NCI-H748 (cell line): ENCODE data around the gene NAT14.
A peak's percentile ranks its signal among the peaks of the same experiment; 100 is the strongest.

Experiments used
- DNase-seq: peaks from one replicate; lab custom pipeline; 2025; ENCODE audit not compliant: unreplicated experiment; lab: John Stamatoyannopoulos, UW

Gene NAT14

DNA sequence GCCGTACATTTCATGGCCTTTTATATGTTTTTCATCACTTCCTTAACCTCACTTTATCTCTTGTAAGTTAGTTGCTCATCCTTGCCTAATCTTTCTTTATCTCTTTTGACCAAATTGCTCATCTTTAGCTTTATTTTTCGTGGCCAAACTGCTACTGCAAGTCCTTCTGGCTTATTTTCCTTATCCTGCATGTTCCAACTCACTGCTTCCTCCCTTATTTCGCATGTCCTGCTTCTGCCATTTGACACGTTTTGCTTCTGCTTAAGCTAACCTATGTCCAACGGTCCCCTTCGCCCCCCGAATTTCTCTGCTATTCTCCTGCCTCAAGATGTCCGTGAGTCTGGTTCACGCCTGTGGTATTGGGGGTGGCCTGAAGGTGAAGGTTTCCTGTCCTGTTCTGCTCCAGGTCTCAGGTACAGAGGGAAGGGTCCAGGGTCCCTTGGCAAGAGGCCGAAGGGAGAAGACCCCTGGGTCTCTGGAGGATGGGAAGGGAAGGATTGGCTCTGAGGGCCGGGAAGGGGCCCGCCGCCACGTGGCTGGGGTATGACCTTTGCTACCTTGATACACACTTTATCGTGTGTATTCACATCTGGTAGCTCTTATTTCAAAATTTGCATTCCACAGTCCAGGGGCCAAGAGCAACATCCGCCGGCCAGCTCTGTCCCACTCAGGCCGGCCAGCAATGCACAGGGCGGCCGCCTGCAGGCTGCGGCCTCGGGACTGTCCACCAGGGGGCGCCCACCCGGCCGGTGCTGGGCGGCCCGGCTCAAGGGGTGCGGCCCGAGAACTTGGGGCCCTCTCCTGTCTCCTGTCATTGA, 17.5 kb upstream of the NAT14 start:
- peak; percentile 30 for DNase-seq

DNA sequence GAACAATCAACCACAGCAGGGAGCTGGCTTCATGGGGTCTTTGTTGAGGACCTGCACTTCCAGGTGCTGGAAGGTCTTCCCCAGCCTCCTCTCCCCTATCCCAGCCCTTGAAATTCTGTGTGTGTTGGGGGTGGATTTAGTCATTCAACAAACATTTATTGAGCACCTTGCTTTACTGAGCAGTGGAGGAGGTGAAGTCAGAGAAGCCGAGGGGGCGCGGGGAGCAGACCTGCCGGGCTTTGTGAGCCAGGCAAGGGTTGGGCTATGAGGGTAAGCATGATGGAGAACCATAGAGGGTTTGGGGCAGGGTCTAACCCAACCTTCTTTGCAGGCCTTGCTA, 17.0 kb upstream of the NAT14 start:
- no peak for DNase-seq

GRCh38 chr19:55471266-55471665, 13.7 kb upstream of the NAT14 start:
- DNase-seq, result peak; percentile 41

DNA sequence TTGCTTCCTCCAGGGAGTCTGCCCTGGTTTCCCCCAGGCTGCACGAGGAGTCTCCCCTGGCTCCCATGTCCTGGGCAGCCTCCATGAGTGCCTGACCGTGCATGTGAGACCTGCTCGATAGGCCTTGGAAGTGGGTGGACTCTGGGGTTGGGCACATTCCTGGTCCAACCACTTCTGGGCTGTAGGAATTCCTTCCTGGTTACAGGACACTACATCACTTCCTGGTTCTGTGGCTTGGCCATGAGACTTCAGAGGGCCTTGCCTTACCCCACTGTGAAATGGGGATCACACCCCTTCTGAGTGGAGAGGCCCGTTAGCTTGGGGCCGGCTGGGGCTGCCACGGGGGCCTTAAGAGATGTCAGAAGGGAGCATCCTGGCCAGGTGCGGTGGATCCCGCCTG, 12.5 kb upstream of the NAT14 start:
- no peak for DNase-seq

DNA sequence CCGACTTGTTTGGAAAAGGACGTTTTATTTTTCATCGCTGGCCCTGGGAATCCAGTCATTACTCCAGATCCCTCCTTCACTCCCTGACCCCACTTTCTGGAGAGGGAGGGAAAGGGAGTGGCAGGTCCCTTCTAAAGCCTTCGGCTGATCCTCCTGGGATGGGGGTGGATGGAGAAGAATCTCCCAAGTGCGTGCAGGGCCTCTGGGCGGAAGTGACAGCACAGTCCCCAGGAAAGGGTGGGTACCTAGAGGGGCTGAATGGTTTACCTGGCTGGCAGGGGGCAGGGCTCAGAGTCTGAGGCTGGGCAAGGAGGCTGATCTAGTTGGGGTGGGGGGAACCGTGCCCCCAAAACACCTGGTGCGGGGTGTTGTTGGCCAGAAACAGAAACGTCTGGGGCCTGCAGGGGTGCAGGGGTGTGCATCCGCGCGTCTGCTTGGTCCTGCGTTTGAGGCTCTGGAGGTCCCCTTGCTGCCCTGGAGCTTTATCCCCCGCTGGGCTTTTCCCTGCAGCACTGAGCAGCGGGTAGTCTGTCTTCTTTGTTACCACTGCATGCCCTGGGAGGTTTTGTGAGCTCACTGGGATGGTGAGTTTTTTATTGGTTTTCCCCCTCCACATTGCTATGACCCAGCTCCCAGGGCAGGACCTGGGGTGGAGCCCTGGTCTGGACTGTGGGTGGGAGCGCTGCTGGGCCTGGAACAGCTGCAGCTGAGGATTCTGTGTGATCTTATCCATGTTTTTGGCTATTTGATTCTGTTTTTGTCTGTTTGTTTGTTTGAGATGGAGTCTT, 11.6 kb upstream of the NAT14 start:
- DNase-seq, result no peak

GRCh38 chr19:55474269-55475265, 10.4 kb upstream of the NAT14 start:
- DNase-seq, result no peak

DNA sequence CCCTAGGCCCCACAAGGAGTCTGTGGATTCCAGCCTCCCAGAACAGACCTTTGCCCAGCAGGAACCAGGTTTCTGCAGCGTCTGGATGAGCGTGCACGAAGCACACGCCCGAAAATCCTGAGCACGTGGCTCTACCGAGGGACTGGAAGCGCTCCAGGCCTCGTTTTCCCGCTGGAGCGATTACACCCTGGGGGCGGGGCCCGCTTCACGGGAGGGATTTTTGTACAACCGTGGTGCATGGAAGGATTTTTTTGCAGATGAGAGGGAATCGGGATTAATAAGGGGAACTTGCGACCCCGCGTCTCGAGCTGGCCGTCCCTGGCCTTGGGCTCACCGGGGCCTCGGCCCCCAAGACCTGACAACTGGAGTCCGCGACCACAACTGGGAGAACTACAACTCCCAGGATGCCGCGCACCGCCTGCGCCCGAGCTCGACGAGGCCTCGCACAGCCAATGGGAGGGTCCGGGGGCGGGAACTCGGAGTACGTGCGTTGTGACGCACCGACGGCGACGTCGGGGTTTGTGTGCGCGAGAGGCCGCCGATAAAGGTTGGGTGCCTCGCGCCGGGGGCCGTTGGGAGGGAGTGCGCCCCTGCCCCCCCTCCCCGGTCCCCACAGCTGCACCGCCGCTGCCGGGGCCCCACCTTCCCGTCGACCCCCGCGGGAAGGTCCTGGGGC, 8.8 kb upstream of the NAT14 start, which contains the start of gene ZNF628:
Gene ZNF628, plus strand, starts transcription at position 518 of the 676 bp plus-strand sequence. CDS start 3,294 bp downstream, outside the sequence.
- peak; percentile 100 for DNase-seq

DNA sequence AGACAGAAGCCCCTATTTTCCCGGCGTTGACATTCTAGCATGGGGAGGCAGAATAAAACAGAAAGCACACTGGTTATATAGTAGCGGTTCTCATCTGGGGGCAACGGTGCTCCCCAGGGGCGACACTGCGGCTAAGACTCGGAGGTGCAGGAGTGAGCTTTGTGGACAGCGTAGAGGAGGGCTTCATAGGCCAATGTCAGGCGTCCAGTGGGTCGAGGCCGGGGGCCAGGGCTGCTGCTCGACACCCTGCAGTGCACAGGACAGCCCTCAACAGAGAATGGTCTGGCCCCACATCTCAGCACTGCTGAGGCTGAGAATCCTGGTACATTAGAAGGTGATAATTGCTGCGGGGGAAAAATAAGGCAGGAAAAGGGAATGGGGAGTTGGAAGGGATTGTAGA, 7.1 kb upstream of the NAT14 start:
- DNase-seq, result no peak

GRCh38 chr19:55478364-55478763, 6.6 kb upstream of the NAT14 start:
- DNase-seq, result no peak

DNA sequence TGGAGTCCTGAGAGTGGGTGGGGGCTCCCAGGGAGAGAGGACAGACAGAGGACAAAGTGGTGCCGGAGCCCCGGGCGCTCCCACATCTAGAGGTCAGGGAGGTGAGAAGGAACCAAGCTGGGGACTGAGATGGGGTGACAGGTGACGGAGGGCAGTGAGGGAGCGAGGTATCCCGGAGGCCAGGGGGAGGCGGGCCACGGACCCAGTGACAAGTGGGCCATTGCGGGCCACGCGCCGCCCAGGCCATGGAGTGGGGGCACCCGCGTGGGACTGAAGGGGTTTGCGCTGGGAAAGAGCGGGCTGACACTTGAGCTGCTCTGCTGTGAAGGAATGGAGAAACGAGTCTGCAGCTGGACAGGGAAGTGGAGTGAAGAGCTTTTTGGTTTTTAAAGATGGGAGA, 5.9 kb upstream of the NAT14 start:
- no peak for DNase-seq

DNA sequence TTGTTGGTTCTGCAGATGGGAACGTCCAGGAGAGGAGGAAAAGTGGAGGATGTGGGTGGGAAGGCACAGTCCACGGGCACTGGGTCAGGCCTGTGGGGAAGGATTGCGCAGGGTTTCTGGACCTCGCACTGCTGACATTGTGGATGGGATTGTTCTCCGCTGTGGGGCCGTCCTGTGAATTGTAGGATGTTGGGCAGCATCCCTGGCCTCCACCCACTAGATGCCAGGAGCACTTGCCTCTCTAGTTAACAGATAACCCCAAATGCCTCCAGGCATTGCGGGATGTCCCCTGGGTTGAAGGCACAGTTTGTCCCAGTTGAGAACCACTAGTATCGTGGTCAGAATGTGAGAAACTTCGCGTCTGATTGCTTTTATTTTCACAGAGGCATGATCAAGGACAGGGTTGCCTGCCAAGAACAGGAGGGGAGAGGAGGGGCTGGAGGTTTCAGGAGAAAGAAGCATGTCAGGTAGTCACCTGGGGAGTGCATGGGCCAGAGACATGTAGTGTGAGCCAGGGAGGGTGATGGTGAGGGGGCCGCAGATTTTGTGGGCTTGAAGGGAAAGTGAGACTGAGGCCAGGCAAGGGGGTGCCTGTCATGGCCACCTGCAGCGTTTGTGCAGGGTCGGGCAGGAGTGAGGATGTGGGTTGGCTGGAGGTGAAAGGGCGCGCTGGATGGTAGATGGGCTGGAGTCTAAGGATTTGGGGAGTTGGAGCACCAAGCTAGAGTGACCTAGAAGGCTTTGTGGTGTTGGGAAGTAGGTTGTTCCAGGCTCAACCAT, 5.3 kb upstream of the NAT14 start:
- DNase-seq, result no peak

DNA sequence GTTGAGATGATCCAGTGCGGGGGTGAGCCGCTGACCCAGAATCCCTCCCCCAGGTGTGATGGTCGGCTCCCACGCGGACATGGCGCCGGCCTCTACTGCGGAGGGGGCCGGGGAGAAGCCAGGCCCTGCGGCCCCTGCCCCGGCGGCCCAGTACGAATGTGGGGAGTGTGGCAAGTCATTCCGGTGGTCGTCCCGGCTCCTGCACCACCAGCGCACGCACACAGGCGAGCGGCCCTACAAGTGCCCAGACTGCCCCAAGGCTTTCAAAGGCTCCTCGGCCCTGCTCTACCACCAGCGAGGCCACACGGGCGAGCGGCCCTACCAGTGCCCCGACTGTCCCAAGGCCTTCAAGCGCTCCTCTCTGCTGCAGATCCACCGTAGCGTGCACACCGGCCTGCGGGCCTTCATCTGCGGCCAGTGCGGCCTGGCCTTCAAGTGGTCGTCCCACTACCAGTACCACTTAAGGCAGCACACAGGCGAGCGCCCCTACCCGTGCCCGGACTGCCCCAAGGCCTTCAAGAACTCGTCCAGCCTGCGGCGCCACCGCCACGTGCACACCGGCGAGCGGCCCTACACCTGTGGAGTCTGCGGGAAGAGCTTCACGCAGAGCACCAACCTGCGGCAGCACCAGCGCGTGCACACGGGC, 3.7 kb upstream of the NAT14 start:
- DNase-seq, result no peak

- DNase-seq, result no peak
Measured at GRCh38 chr19:55481794-55482155, 3.2 kb upstream of the NAT14 start.

GRCh38 chr19:55482156-55482961, 2.6 kb upstream of the NAT14 start:
- no peak for DNase-seq

DNA sequence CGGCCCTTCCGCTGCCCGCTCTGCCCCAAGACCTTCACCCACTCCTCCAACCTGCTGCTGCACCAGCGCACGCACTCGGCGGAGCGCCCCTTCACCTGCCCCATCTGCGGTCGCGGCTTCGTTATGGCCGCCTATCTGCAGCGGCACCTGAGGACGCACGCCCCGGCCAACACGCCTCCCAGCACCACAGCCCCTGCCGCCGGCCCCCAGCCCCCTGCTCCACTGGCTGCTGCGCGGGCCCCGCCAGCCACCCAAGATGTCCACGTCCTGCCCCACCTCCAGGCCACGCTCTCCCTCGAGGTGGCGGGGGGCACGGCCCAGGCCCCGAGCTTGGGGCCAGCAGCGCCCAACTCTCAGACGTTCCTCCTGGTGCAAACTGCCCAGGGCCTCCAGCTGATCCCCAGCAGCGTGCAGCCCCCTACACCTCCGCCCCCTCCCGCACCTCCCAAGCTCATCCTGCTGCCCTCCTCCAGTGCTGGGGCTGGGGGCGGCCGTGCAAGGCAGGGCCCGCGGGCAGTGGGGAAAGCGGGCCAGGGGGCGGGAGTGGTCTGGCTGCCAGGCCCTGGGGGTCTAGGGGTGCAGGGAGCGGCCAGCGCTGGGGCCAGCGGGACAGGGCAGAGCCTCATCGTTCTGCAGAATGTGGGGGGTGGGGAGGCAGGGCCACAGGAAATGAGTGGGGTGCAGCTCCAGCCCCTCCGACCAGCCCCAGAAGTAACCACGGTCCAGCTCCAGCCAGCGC, 1.9 kb upstream of the NAT14 start:
- DNase-seq, result no peak

DNA sequence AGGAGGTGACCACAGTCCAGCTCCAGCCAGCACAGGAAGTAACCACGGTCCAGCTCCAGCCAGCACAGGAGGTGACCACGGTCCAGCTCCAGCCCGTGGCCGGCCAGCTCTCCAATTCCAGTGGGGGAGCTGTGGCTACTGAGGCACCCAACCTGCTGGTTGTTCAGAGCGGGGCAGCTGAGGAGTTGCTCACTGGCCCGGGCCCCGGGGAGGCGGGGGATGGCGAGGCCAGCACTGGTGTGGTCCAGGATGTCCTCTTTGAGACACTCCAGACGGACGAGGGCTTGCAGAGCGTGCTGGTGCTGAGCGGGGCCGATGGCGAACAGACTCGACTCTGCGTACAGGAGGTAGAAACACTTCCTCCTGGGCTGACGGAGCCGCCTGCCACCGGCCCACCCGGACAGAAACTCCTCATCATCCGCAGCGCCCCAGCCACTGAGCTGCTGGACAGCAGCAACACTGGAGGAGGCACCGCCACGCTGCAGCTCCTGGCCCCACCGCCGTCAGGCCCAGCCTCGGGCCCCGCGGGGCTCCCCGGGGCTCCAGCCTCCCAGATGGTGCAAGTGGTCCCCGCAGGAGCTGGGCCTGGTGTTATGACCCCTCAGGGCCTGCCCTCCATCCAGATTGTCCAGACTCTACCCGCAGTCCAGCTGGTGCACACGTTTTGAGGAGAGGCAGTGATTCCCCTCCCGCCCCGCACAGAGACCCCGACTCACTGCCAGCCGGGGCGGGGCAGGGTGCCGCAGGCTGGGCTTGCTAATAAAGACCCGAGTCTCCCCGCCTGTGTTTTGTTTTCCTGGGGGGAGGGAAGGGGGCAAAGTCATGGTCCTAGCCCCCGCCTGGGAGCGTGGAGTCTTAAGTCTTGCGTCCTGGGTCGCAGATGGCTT, 1.0 kb upstream of the NAT14 start:
- DNase-seq, result no peak

DNA sequence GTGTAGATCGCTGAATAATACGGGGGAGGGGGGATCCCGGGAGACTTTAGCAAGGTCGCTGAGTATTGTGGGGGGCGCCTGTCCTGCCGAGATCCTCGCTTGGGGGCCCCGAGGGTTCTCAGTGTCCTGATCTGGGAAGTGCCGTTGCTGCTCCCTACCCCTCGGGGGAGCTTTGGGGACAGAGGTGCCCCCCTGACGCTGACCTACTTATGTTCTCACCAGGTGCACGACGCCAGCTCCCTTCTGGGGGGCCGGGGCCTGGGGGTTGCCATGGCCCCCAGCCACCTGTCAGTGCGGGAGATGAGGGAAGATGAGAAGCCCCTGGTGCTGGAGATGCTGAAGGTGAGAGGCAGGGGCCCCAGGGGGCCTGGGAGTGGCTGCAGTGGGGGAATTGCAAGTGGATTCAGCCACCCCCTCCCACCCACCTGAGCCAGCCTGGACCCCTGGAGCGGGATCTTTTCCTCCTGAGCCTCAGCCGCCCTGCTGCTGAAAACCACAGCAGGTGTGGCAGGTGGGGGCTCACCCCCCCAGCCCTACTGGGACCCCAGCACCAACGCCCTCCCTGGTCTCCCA, 537 bp downstream of the NAT14 start:
- DNase-seq, result peak; percentile 40
